Measurements from ENCODE around the gene ZMAT3. TPM values are rescaled to one million over a fixed set of nuclear protein-coding genes. Genes with fewer than 3 reads are reported as not detected.

The ZMAT3 gene
- total RNA-seq, 1 donor from 2014 or later: 8.6 TPM

DNA sequence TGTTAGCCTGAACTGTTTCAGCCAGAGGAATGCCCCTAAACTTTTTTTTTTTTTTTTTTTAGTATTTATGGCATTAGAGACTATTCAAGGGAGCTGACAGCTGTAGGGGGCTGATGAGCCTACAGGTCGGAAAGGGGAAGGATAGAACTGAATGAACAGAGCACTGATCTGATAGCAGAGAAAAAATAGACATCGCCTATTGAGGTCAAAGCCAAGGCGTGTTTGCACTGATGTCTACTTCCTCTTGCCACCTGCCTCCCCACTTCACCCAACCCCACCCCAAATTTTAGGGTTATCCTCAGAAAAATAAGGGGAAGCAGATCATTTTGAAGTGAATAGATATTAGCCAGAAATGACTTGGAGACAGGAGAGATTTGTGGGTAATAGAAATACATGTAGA lies 3.0 kb upstream of the ZMAT3 start:
- no peaks in the 10 kb centered on the region for H3K36me3 Mint-ChIP-seq
- Histone ChIP-seq H3K4me1 (peaks cover 16% of the 10 kb centered on the region), H3K4me3 (no peak overlapping the region), H3K9ac (no peak overlapping the region), H4K20me1 (ENCODE audit: low read depth) (no peaks in the 10 kb centered on the region), H3K27ac (no peak overlapping the region), H3K4me2 (no peak overlapping the region), H3K27me3 (no peaks in the 10 kb centered on the region), H3F3A (ENCODE audit: low read depth) (peaks cover 3% of the 10 kb centered on the region), H3K79me2 (ENCODE audit: low read depth) (no peaks in the 10 kb centered on the region), H3K36me3 (no peaks in the 10 kb centered on the region), H2AFZ (replicated peaks) (no peak overlapping the region), H3K9me3 (ENCODE audit: low read depth) (no peaks in the 10 kb centered on the region)
- no peak overlapping the region for H3K4me3 Mint-ChIP-seq
- DNase-seq (ENCODE audit: low spot score): no peak
- peaks cover 3% of the 10 kb centered on the region for H3K27me3 Mint-ChIP-seq (ENCODE audit: insufficient read depth, low read depth)
- no peak overlapping the region for H3K27ac Mint-ChIP-seq
- TF ChIP-seq CTCF (IDR thresholded peaks at IDR 0.05) (no peak), EZH2phosphoT487 (IDR thresholded peaks at IDR 0.05) (no peak), EZH2 (IDR thresholded peaks at IDR 0.05) (no peak)
- peaks cover 8% of the 10 kb centered on the region for H3K4me1 Mint-ChIP-seq
- H3K9me3 Mint-ChIP-seq: no peaks in the 10 kb centered on the region

- Mint-ChIP-seq H3K36me3 (no peaks in the 10 kb centered on the region), H3K4me1 (peaks cover 8% of the 10 kb centered on the region), H3K27ac (no peak overlapping the region), H3K9me3 (no peaks in the 10 kb centered on the region), H3K27me3 (ENCODE audit: insufficient read depth, low read depth) (peaks cover 3% of the 10 kb centered on the region), H3K4me3 (no peak overlapping the region)
- H2AFZ ChIP-seq (replicated peaks): no peak overlapping the region
- H4K20me1 ChIP-seq (ENCODE audit: low read depth): no peaks in the 10 kb centered on the region
- TF ChIP-seq CTCF (IDR thresholded peaks at IDR 0.05) (no peak), EZH2 (IDR thresholded peaks at IDR 0.05) (no peak), EZH2phosphoT487 (IDR thresholded peaks at IDR 0.05) (no peak)
- no peaks in the 10 kb centered on the region for H3K36me3 ChIP-seq
- H3K4me3 ChIP-seq: no peak overlapping the region
- H3K79me2 ChIP-seq (ENCODE audit: low read depth): peaks cover 4% of the 10 kb centered on the region
- no peaks in the 10 kb centered on the region for H3K9me3 ChIP-seq (ENCODE audit: low read depth)
- peaks cover 21% of the 10 kb centered on the region for H3K4me1 ChIP-seq
- no peak for DNase-seq (ENCODE audit: low spot score)
- H3F3A ChIP-seq (ENCODE audit: low read depth): peaks cover 3% of the 10 kb centered on the region
- no peaks in the 10 kb centered on the region for H3K27me3 ChIP-seq
- H3K4me2 ChIP-seq: no peak overlapping the region
- H3K9ac ChIP-seq: no peak overlapping the region
- H3K27ac ChIP-seq: no peak overlapping the region
Observed at GRCh38 chr3:179073816-179074215, 2.2 kb upstream of the ZMAT3 start.

GRCh38 chr3:179072100-179072438 lies 460 bp upstream of the ZMAT3 start:
- DNase-seq (ENCODE audit: low spot score): no peak
- Histone ChIP-seq H2AFZ (replicated peaks) (peak overlapping the region; percentile 95), H3F3A (ENCODE audit: low read depth) (peaks cover 3% of the 10 kb centered on the region), H4K20me1 (ENCODE audit: low read depth) (no peaks in the 10 kb centered on the region), H3K4me1 (peaks cover 21% of the 10 kb centered on the region), H3K36me3 (no peaks in the 10 kb centered on the region), H3K27ac (no peak overlapping the region), H3K4me3 (peak overlapping the region; percentile 81), H3K79me2 (ENCODE audit: low read depth) (peaks cover 7% of the 10 kb centered on the region), H3K9me3 (ENCODE audit: low read depth) (no peaks in the 10 kb centered on the region), H3K9ac (no peak overlapping the region), H3K27me3 (no peaks in the 10 kb centered on the region), H3K4me2 (peak overlapping the region; percentile 82)
- H3K36me3 Mint-ChIP-seq: no peaks in the 10 kb centered on the region
- peak overlapping the region; percentile 11 for H3K27ac Mint-ChIP-seq
- H3K4me1 Mint-ChIP-seq: peaks cover 8% of the 10 kb centered on the region
- peaks cover 3% of the 10 kb centered on the region for H3K27me3 Mint-ChIP-seq (ENCODE audit: insufficient read depth, low read depth)
- no peaks in the 10 kb centered on the region for H3K9me3 Mint-ChIP-seq
- TF ChIP-seq EZH2phosphoT487 (IDR thresholded peaks at IDR 0.05): no peak
- no peak for TF ChIP-seq EZH2 (IDR thresholded peaks at IDR 0.05)
- no peak for TF ChIP-seq CTCF (IDR thresholded peaks at IDR 0.05)
- peak overlapping the region; percentile 80 for H3K4me3 Mint-ChIP-seq

- no peak for DNase-seq (ENCODE audit: low spot score)
- Histone ChIP-seq H3F3A (ENCODE audit: low read depth) (peaks cover 3% of the 10 kb centered on the region), H3K9me3 (ENCODE audit: low read depth) (no peaks in the 10 kb centered on the region), H3K27me3 (no peaks in the 10 kb centered on the region), H3K4me3 (peak overlapping the region; percentile 81), H4K20me1 (ENCODE audit: low read depth) (no peaks in the 10 kb centered on the region), H3K27ac (no peak overlapping the region), H3K9ac (no peak overlapping the region), H2AFZ (replicated peaks) (peak overlapping the region; percentile 95), H3K4me1 (peaks cover 21% of the 10 kb centered on the region), H3K36me3 (no peaks in the 10 kb centered on the region), H3K4me2 (peak overlapping the region; percentile 82), H3K79me2 (ENCODE audit: low read depth) (peaks cover 7% of the 10 kb centered on the region)
- H3K4me1 Mint-ChIP-seq: peaks cover 8% of the 10 kb centered on the region
- H3K27ac Mint-ChIP-seq: no peak overlapping the region
- no peaks in the 10 kb centered on the region for H3K9me3 Mint-ChIP-seq
- peaks cover 3% of the 10 kb centered on the region for H3K27me3 Mint-ChIP-seq (ENCODE audit: insufficient read depth, low read depth)
- no peak for TF ChIP-seq CTCF (IDR thresholded peaks at IDR 0.05)
- no peak for TF ChIP-seq EZH2 (IDR thresholded peaks at IDR 0.05)
- no peak for TF ChIP-seq EZH2phosphoT487 (IDR thresholded peaks at IDR 0.05)
- no peaks in the 10 kb centered on the region for H3K36me3 Mint-ChIP-seq
- peak overlapping the region; percentile 97 for H3K4me3 Mint-ChIP-seq
Observed at GRCh38 chr3:179071027-179071322, 634 bp downstream of the ZMAT3 start.

Measured in neural progenitor cell (in vitro differentiated cells).